Femur (tissue), 1 donor: ENCODE measurements around the gene SHISA2.
"Not testable (repeated sequence)": the region's sequence is repeated elsewhere in the genome, so short reads cannot be mapped to it uniquely, and the experiment has no call there.

Experiments used
- DNase-seq: peaks from one replicate; pipeline ENCODE4 v3.0.0-alpha.2; 2017

The SHISA2 gene

DNA sequence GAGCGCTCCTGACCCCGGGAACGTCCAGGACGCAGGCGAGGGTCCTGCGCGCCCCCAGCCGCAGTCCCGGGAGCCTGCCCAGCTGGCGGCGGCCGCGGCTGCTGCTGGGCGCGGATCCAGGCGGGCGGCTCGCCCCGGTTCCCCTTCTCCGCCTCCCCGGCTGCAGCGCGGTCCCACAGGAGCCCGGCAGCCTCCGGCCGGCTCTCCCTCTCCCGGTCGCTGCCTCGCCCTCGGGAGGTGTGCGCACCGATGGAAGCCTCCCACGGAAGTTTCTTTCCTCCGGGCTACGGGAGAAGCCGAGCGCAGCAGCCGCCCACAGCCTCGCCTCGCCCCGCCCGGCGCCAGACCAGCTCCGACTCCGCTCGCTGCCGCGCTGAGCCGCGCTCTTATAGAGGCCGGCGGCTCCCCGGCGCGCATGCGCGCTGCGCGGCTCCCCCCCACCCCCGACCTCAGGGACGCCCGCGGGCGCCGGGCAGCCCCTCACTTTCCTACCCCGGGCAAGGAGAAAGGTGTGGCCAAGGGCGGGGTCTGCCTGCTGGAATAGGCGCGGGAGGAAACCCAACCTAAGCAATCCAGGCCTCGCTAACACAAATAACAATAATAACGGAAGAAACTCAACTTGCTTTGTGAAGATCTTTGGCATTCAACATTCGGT is at the start of gene SHISA2:
Gene SHISA2, minus strand, starts transcription at position 360 of the 655 bp plus-strand sequence. CDS start 1,041 bp downstream, outside the sequence.
- DNase-seq = peak; percentile 84

DNA sequence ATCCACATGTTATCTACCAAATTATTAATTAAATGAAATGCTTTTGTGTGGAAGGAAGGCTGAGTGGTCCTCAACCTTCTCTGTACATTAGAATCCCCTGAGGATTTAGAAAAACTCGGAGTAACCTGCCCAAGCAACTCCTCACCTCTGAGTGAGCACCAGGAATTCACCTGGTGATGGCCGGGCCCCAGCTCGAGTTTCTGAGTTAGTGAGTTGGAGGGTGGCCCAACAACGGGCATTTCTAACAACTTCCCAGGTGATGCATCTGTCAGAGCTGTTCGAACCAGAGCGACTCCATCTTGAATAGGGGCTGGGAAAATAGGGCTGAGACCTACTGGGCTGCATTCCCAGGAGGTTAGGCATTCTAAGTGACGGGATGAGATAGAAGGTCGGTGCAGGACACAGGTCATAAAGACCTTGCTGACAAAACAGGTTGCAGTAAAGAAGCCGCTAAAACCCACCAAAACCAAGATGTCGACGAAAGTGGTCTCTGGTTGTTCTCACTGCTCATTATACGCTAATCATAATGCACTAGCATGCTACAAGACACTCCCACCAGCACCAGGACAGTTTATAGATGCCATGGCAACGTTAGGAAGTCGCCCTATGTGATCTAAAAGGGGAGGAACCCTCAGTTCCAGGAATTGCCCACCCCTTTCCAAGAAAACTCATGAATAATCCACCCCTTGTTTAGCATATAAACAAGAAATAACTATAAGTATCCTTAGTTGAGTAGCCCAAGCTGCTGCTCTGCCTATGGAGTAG is 44.2 kb upstream of the SHISA2 start:
- no peak for DNase-seq

DNA sequence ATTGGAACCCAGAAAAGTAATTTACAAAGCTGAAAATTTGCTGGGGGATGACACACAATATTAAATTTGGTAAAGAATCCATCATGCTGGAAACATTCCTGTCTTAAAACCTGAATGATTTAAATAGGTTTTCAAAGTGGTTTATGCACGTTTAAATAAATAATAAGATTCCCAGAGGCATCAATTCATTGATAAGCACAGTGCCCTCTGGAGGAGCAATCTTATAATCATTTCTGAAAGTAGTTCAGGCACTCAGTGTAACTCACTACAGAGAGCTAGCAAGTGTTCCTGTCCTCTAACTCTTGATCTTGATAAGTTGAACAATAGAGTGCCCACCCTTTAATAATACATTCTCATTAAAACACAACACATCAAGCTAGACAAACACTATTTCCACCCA is 43.5 kb upstream of the SHISA2 start:
- DNase-seq = no peak

DNA sequence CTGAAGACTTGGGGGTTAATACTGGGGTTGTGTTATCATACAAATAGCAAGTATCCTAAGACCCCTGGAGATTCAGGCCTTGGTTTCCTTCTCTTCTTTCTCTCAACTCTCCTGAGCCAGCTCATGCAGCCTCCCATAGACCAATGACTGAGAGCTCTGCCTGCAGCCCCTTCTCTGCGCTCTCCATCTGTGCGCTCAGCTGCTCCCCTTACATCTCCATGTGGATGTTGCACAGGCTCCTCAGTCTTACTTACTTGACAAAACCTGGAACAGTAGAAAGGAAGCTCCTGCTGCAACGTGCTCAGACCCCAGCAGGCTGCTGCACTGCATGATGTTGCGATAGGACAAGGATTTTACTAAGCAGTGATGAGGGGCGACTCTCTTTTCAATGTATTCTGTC is 25.0 kb upstream of the SHISA2 start:
- not testable (repeated sequence) for DNase-seq

DNA sequence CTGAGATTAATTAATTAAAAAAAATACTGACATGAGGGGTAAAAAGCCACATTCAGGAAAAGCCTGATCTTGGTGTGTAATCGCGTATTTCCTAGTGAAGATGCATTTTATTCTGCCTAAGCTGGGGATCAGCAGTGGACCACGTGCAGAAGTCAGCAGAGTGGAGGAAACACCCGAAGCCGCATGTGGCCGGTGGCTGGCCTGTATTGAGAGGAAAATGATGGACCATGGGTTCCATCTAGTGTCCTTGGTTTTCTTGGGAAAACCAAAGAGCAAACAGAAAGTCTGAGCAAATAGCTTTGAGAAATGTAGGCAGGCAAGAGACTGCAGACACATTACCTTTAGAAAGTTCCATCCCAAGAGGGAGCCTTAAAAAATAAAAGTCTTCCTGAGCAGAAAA is 23.7 kb upstream of the SHISA2 start:
- peak; percentile 57 for DNase-seq

DNA sequence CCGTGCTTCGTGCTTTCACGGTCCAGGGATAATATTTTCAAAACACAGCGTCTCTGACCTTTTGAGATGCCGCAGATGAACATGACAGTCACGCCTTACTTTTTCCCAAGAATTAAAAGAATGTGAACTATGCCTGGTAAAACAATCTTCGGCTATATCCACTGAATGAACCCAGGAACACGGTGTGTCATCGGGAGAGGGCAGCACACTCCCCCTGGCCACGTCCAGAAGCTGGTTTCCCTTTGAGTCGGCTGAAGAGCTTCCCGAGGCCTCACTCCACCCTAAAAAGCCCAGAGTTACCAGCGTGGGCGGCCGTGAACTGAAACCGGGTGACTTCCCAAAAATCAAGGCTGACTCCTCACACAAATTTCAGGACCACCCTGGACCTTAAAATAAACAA is 22.9 kb upstream of the SHISA2 start:
- DNase-seq = no peak

DNA sequence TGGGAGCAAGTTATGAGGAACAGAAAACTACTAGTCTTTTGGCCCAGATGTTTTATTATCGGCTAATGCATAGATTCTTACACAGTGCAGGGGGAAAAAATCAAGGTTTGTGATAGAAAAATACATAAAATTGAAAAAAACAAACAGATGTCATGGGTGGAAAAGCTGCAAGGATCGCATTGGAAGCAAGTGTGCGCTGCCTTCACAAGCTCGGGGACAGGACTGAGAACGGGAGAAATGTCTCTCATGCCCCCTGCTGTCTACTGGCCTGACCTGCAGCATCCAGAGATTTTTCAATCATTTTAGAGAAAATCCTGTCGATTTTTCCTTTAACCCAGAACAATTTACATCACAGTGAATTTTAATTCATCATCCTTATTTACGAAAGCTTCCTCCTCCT is 20.5 kb upstream of the SHISA2 start:
- DNase-seq = not testable (repeated sequence)

DNA sequence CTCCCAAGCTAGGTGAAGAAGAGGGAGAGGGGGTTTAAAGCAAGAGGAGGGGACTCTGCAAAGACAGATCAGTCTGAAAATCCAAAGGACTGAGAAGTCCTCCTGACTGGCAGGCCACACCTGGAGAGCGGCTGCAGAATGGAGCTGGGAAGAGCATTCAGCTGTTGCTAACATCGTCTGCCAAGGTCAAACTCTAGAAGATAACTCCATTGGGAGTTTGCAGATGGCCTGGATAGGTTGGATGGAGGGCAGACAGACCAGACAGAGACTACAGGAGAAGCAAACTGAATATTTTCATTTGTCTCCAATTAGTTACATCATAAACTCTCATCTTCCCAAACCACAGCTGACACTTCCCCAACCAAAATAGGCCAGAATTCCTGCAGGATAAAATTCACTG is 19.9 kb upstream of the SHISA2 start:
- DNase-seq = peak; percentile 33

DNA sequence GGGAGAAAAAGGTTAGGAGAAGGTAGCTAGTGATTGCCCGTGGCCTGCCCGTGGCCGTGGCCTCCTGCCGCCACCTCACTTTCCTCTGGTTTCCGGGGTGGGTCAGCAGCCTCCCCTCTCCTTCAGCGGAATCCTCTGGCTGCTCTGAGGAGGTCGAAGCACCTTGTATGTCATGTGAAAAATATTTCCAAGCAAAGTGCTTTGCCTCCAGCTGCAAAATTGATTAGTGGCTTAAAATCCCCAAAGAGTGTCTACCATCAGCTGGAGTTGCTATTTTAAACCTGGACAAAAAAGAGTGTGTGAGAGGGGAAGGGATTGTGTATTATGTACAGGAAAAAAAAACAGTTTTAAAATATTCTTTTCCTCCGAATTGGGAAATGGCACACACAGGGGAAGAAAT is 17.8 kb upstream of the SHISA2 start:
- not testable (repeated sequence) for DNase-seq

DNA sequence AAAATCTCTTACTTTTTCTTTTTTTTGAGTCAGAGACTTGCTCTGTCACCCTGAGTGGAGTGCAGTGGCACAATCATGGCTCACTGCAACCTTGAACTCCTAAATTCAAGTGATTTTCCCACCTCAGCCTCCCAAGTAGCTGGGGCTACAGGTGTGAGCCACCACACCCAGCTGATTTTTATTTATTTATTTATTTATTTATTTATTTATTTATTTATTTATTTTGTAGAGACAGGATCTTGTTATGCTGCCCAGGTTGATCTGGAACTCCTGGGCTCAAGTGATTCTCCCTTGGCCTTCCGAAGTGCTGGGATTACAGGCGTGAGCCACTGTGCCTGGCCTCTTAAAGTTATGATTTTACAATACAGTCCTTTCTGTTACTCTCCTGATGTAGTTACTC is 16.6 kb upstream of the SHISA2 start:
- DNase-seq = not testable (repeated sequence)

DNA sequence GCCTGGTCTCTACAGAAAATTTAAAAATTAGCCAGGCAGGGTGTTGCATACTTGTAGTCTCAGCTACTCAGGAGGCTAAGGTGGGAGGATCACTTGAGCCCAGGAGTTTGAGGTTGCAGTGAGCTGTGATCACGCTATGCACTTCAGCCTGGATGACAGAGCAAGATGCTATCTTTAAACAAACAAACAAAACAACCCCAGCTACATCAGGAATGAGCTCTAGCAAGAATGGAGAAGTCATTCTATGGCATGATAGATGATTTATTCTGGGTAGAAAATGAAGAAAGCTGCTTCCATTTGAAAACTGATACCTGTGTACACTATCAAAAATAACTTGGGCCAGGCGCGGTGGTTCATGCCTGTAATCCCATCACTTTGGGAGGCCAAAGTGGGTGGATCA is 15.8 kb upstream of the SHISA2 start:
- DNase-seq = no peak

DNA sequence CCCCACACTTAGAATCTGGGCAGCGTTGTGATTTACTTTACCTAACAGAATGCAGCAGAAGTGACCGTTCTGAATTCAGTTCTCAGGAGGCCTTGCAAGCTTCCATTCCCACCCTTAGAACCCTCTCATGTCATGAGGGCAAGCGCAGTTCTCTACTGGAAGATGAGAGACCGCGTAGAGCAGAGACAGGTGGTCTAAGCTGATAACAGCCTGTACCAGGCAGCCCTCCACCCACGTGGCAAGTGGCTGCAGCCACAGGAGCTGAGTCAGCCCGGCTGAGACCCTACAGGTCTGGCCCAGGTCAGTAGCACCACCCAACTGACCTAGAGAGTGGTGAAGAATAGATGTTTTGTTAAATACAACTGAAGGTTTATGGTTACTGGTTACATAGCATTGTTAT is 14.7 kb upstream of the SHISA2 start:
- DNase-seq = not testable (repeated sequence)

DNA sequence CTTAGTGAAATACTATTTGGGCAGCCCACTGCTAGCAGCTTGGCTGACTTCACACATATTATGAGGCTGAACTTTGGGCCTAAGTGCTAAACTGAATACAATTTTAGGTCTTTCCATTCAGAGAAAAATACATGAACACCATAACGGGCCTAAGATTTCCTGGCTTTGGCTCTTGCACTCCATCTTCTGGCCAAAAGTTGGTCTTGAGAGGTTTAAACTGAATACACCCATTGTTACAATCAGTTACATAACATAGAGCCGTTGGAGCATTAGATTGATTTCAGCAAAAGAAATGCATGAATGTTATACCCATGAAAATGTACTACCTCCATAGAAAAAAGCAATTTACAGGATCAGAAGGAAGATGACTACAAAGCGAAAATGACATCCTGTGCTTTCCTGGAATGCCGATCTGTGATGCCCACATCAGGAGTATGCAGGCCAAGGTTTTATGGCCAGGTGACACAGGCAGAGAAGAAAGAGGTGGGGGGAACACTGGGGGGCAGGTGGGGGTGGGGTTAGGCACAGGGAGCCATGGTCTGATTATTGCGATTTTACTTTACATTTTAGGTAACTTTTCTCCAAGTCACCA is 11.1 kb upstream of the SHISA2 start:
- DNase-seq = peak; percentile 68

DNA sequence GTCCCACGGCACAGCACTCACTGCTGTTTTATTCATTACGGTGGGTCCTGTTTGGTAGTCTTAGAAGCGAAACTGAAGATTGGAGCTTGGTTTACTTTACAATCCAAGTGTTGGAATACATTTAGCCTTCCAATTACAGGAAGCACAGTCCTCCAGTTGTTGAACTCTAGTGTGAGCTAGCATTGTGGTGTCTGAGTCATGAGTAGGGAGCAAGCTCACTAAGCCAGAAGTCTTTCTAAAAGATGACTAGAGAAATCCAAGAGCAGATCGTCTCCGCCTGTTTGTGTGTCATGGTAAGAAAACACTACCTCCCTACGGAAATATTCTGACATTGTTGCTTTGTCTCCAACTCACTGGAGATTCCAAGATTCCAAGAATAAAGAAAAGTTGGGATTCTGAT is 10.1 kb upstream of the SHISA2 start:
- DNase-seq = peak; percentile 26

DNA sequence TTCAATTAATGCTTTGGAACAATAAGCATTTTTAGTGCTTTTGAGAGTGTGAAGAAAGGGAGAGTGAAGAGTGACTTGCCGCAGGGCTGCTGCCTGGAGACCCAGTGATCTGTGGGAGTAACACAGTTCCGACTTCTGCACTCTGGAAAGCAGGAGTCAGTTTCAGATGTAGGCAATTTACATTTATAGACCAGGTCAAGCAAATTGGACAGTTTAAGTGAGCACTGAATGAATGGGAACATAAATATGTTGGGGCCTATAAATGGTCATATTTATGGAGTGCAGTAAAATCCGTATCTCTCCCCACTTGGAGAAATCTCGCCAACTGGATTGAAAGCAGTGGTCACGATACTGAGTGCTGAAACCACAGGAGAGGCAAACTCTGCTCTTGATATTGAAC is 9.4 kb upstream of the SHISA2 start:
- DNase-seq = no peak

DNA sequence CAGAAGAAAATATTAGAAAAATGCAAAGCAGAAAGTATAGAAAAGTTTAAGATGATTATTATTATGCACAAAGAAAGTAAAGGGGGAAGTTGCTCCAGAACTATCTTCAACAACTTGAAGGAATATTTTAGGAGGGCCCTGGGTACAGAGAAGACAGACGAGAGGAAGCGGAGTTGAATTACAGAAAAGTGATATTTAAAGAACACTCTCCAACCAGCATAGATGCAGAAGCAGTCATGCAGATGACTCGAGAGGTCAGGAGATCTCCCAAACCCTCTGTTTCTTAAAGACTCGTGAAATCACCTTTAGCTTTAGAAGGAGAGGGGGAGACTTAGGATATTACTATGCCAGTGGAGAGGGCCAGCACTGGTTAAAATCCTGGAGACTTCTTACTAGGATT is 8.5 kb upstream of the SHISA2 start:
- DNase-seq = no peak

DNA sequence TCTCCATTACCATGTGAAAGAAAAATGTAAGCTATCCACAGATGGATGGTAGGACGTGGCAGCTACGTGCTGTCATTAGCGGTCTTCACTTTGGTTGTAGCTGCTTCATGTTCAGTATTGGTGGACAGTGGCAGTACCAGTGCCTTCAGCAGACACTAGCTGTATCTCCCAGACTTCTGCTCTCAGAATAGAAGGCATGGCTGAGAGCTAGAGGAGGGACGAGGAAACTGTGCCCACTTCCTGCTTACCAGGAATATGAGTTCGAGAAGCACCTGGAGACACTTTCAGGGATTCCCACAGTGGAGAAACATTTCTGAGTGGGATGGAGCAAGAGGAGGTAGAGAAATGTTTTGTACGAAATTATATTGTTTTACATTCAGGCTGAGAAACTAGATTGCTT is 6.9 kb upstream of the SHISA2 start:
- no peak for DNase-seq

DNA sequence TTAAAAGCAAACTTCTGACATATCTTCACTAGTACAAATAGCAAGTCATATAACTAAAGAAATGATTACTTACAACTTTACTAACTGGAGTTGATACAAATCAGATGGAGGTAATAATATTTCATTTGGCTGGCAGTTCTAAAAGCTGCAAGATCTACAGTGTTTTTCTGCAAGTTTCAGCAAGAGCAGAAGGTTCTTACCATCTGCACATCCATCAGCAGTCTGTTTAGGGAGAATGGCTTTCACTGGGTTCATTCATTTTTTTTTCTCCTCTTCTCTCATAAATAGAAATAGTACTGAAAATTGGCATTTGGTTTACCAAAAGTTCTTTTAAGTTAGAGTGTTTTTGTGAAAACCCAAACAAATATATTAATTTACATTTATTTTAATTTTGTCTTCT is 3.1 kb upstream of the SHISA2 start:
- no peak for DNase-seq

DNA sequence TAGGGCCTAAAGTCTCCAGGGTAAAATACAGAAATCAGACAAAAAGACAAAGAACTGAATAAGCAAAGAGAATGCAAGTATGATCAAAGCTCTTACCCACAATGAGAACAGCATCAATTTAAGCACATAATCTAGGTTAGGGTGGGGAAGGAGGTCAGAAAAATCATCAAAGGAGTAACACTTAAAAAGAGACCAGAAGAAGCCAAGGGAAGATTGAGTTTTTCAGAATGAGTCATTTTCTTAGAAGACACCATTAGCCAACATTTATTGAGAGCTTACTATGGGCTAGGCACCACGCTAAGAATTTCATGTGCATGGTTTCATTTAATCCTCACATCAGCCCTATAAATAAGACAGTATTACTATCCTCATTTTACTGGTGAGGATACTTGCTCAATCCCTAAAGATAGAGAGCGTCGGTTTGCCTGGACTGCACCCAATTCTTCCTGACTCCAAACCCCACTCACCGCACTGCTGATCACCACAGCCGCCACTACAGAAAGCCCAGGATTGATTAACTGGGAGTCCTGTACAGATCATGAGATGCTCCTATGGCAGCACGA is 1.7 kb upstream of the SHISA2 start:
- no peak for DNase-seq

DNA sequence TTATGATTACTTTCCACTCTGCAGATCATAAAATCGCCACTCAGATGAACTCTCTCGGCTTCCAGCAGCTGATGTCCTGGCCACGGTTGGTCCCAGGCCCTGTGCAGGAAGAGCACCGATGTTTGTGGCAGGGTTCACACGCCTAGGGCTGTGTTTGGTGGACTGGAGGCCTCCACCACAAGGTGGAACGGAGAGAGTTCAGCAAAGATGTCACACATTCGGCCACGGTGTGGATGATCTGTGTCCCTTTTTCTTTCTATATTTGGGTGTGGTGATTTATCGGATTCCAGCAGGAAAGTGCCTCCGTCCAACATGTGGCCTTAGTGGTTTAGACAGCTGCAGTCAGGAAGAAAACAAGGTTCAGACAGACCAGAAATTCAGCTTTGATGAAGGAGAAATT is 521 bp upstream of the SHISA2 start:
- peak; percentile 40 for DNase-seq

DNA sequence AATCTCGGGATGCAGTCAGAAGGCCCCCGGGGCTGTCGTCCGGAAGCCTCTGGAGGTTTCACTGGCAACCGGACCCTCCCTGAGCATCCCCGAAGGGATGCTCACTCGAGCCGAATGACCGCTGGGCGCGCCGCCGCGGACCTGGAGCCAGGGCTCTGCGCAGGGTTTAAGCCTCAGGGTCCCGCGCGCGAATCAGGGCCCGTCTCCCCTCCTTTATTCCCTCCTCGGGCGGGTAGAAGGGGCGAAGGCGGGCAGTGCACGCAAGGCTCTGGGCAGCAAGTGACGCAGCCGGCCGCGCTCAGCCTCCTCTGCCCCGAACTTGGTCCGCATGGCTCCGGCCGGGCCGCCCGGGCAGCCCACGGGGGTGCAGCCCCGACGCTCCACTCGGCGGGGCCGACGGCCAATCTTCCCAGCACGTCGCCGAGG is 572 bp downstream of the SHISA2 start:
- DNase-seq = peak; percentile 48

DNA sequence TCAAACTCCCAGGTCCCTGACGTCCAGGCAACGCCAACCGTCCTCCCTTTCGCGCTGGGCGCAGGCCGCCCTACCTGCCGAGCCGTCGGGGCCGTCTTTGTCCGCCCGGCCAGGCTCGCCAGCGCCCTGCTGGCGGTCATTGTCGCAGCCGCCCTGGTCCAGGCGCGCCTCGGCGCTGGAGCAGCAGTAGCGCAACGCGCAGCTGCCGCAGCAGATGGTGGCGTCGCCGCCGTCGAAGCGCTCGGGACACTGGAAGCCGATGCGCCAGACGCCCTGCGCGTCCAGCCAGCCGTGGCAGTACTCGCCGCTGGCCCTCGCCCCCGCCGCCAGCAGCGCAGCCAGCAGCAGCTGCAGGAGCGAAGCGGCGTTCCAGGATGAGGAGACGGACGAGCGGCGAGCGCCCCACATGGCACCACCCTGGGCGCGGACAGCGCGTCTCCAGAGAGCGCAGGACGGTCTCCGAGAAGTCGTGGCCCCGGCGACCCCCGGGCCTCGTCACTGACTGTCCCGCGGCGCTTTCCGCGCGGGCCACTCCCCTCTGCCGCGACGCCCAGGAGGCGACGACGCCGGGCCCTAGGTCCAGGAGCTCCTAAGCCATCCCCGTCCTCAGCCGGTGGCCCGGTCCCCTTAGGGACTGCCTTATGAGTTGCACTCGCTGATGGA is 1.1 kb downstream of the SHISA2 start:
- peak; percentile 71 for DNase-seq

DNA sequence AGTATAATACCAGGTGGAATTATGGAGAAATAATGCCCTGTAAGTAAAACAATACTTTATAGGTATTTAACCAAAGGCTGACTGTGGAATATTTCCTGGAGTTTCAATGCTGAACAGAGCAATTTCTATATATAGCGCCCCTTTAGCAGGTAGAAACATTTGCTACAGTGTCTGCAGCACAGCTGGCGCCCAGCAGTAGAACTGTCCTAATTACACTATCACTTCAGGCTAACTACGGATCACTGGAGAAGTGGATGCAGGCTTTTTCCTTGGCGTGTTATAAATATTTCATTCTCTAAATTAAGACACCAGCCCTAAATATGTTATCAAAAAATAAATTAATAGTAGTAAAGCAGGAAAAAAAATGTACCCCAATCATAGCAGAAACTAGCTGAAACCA is 3.1 kb downstream of the SHISA2 start:
- no peak for DNase-seq
